HuH-7 (cell line): ENCODE measurements around the gene FTH1.
"Not testable (repeated sequence)": the region's sequence is repeated elsewhere in the genome, so short reads cannot be mapped to it uniquely, and the experiment has no call there.

ENCODE experiments used
- DNase-seq: peaks from one replicate; pipeline ENCODE4 v3.0.0; 2011; ENCODE audit warnings: low spot score

The FTH1 gene

DNA sequence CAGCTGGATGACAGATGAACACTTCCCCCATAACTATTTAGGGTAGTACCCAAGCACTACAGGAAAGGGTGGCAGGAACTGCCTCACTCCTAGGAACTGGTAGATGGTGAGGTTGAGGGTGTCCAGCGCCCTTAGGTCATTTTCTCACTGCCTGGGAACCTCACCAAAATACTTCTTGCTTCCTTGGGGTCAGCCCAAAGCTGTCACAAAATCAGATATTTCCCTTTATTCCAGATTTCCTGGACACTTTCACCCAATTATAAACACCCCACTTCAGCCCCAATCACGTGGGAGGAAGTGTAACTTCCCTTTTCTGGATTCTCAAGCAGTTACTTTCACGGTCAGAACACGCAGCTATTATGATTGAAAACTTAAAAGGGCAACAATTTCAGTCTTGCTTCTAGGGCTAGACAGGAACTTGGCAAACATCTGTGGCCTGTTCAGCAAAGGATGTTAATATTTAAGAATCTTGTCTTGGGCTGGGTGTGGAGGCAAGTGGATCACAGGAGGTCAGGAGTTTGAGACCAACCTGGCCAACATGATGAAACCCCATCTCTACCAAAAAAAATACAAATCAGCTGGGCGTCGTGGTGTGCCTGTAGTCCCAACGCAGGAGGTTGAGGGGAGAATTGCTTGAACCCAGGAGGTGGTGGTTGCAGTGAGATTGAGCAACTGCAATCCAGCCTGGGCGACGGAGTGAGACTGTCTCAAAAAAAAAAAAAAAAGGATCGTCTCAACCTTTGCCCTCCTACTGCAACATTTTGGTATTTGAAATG lies 4.0 kb downstream of the FTH1 start:
- no peak for DNase-seq

- peak; percentile 32 for DNase-seq
Measured at GRCh38 chr11:61963016-61963281, 4.5 kb downstream of the FTH1 start.

DNA sequence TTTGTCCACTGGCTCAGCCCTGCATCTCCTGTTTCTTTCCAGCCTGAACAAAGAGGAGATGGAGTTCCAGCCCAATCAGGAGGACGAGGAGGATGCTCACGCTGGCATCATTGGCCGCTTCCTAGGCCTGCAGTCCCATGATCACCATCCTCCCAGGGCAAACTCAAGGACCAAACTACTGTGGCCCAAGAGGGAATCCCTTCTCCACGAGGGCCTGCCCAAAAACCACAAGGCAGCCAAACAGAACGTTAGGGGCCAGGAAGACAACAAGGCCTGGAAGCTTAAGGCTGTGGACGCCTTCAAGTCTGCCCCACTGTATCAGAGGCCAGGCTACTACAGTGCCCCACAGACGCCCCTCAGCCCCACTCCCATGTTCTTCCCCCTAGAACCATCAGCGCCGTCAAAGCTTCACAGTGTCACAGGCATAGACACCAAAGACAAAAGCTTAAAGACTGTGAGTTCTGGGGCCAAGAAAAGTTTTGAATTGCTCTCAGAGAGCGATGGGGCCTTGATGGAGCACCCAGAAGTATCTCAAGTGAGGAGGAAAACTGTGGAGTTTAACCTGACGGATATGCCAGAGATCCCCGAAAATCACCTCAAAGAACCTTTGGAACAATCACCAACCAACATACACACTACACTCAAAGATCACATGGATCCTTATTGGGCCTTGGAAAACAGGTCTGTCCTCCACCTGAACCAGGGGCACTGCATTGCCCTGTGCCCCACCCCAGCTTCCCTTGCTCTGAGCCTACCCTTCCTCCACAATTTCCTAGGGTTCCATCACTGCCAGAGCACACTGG lies 5.0 kb downstream of the FTH1 start:
- DNase-seq, result no peak

DNA sequence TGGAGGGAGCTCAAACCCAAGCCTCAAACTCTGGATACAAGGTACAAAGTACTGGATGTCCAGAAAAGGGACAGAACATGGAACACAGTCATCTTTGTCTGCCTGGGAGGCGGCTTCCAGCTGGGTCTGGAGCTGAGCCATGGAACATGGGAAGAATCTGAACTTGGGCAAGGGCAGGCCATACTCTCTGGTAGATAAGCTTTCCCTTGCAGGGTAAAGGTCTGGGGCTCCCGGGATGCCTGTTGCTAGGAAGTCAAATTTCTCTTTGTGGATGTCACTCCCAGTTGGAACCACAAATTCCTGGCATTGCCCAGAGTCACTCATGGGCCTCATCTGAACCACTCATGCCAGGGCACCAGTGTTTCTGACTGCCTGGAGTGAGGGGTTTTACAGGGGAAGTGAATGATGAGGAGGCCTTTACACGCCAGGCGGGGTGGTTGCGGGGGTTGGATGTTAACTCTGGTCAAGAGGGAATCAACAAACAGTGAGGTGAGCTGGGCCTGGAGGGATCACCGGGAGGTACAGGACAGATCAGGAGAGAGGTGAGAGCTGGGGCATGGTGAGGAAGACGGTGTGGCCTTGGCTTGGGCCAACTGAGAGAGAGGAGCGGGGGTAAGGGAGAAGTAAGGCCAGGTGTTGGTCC lies 5.7 kb downstream of the FTH1 start:
- DNase-seq, result peak; percentile 84

GRCh38 chr11:61960532-61960931 lies 6.9 kb downstream of the FTH1 start:
- peak; percentile 12 for DNase-seq

DNA sequence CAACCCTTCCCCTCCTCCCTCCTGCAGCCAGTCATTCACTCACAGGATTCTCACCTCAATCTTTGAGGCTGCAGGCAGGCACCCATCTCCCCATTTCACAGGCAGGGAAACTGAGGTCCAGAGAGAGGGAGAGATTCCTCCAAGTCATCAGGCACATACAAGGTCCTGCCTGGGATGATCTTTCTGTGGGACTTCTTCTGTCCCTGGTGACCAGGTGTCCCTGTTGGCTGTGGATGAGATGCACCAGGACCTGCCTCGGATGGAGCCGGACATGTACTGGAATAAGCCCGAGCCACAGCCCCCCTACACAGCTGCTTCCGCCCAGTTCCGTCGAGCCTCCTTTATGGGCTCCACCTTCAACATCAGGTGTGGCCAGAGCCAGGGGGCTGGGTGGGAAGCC lies 7.8 kb downstream of the FTH1 start:
- peak; percentile 7 for DNase-seq

GRCh38 chr11:61959114-61959513 lies 8.3 kb downstream of the FTH1 start:
- DNase-seq, result peak; percentile 37

DNA sequence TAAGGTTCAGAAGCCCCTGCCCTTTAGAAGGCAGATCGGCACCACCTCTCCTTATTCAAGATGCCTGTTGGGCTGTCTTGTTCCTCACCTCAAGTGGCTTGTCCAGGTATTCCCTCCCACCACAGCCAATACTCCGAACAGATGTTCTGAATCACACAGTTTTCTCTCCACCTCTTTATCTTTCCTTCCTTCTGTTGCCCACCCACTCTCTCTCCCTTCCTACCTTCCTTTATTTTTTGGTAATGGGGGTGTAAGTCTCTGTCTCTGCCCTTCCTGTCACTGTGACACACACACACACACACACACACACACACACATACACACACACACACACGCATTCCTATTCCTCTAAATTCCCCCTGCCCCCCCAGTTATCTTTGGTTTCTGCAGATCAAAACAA lies 8.8 kb downstream of the FTH1 start:
- no peak for DNase-seq

DNA sequence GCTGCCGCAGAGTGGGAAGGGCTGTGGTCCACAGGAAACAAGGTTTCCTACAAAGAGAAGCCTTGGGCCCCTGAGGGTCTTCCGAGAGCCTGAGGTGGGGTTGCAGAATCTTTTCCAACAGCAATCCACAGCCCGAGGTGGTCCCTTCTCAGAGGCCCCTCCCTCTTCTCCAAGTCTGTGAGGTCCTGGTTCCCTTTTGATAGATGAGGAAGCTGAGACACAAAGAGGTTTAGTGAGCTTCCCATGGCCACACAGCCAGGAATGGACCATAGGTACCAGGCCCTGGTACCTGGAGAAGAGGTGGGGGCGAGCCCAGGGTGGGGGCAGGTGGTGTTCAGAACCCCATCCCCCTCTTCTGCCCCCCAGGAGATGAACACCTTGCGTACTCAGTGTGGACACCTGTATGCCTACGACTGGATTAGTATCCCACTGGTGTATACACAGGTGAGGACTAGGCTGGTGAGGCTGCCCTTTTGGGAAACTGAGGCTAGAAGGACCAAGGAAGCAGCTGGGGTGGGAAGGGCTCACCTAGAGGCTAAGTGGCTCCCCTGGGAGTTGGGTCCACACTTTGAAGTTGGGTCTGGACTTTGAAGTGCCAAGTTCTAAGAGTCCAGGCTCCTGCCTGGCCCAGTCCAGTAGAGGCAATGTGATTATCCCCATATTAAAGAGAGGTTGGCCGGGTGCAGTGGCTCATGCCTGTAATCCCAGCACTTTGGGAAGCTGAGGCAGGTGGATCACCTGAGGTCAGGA lies 10.2 kb downstream of the FTH1 start:
- DNase-seq, result peak; percentile 11

DNA sequence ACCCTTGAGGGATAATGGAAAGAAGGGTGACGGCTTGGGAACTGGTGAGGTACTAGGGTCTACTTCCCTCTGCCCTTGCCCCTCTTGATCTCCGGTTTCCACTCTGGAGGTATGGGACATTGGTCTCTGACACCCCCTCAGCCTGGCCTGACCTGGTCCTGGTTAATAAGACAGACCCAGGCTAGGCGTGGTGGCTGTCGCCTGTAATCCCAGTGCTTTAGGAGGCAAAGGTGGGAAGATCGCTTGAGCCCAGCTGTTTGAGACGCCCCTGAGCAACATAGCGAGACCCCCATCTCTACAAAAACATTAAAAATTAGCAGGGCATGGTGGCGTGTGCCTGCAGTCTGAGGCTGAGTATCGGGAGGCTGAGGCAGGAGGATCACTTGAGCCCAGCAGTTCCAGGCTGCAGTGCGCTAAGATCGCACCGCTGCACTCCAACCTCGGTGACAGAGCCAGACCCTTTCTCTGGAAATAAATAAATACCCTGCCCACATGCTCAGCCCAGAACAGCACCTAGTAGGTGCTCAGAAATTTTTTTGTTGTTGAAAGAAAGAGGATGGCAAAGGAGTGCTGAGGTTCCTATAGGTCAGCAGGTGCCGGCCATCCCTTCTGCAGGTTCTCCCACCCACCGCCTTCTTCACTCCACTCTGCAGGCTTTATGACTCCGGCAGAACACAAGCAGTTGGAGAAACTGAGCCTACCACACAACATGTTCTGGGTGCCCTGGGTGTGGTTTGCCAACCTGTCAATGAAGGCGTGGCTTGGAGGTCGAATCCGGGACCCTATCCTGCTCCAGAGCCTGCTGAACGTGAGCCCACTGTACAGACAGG lies 11.0 kb downstream of the FTH1 start:
- peak; percentile 13 for DNase-seq

- no peak for DNase-seq
Measured at GRCh38 chr11:61955422-61956135, 11.9 kb downstream of the FTH1 start.

GRCh38 chr11:61954851-61955421 lies 12.5 kb downstream of the FTH1 start:
- DNase-seq, result peak; percentile 83

DNA sequence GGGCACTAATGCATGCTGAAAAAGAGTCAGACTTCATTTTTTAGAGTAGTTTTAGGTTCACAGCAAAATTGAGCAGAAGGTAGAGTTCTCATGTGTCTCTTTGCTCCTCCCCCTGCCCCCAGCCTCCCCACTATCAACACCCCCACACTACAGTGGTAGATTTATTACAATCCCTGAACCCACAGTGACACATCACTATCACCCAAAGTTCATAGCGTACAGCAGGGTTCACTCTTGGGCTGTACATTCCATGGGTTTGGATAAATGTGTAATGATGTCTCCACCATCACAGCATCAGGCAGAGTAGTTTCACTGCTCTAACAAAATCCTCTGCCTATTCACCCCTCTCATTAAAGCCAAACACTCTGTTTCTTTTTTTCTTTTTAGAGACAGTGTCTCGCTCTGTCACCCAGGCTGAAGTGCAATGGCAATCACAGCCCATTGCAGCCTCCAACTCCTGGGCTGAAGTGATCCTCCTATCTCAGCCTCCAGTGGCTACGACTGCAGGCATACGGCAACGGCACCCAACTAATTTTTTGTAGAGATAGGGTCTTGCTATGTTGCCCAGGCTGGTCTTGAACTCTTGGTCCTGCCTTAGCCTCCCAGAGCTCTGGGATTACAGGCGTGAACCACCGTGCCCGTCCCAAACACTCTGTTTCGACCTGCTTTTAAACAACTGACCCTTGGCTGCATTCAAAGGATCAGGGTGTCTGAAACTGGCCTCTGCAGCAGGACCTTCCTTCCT lies 13.2 kb downstream of the FTH1 start:
- DNase-seq, result no peak

DNA sequence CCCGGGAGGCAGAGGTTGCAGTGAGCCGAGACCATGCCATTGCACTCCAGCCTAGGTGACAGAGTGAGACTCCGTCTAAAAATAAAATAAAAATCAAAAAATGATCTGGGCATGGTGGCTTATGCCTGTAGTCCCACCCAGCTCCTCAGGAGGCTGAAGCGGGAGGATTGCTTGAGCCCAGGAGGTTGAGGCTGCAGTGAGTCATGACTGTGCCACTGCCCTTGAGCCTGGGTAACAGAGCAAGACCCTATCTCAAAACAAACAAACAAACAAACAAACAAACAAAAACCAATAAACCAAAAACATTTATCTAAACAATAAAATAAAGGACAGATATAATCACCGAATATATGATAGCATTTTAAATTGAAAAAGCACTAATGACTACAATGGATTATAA lies 13.8 kb downstream of the FTH1 start:
- DNase-seq, result not testable (repeated sequence)

DNA sequence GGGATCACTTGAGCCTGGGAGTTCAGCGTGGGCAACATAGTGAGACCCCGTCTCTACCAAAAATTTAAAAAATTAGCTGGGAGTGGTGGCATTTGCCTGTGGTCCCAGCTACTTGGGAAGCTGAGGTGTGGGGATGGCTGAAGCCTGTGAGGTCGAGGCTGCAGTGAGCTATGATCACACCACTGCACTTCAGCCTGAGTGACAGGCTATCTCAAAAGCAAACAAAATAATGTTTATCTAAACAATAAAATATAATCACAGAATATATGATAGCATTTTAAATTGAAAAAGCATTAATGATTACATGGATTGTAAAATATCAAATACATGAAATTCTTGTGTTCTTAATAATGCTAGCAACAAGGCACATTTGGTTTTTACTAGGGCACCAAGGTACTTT lies 14.6 kb downstream of the FTH1 start:
- DNase-seq, result no peak

- DNase-seq, result no peak
Measured at GRCh38 chr11:61951484-61952135, 15.8 kb downstream of the FTH1 start.

DNA sequence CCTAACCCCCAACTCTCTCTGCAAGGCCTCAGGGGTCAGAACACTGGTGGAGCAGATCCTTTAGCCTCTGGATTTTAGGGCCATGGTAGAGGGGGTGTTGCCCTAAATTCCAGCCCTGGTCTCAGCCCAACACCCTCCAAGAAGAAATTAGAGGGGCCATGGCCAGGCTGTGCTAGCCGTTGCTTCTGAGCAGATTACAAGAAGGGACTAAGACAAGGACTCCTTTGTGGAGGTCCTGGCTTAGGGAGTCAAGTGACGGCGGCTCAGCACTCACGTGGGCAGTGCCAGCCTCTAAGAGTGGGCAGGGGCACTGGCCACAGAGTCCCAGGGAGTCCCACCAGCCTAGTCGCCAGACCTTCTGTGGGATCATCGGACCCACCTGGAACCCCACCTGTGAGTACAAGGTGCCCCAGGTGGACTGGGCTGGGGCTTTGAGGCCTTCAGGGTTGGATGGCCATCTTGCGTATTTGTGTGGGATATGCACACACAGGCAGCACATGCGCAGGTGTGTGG lies 17.3 kb downstream of the FTH1 start, which contains the start of gene BEST1:
Gene BEST1 (plus strand): TSS at position 317 of the 513 bp plus-strand sequence. CDS start 1,456 bp downstream, outside the sequence.
- DNase-seq, result no peak

DNA sequence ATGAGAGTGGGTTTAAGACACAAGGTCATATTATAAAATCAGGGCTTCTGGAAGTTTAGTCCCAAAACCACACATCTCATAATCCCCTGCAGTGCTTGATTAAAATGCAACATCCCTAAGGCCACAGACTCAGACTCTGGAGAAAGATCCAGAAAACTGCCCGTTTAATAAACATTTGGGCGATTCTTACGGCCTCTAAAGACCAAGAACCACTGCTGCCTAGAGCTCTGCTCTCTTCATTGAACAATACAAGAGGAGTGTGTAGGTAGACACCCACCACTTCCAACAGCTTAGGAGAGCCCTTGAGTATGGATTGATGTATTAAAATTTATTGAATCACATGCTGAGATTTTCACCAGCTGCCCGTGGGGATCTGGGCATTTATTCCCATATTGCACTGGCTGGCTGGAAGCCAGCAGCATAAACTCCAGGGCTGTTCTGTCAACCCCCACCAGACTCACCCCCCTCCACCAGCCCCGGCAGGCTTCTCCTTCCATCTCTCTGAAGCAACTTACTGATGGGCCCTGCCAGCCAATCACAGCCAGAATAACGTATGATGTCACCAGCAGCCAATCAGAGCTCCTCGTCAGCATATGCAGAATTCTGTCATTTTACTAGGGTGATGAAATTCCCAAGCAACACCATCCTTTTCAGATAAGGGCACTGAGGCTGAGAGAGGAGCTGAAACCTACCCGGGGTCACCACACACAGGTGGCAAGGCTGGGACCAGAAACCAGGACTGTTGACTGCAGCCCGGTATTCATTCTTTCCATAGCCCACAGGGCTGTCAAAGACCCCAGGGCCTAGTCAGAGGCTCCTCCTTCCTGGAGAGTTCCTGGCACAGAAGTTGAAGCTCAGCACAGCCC lies 18.0 kb downstream of the FTH1 start:
- DNase-seq, result peak; percentile 93
